ENCODE measurements around the gene PAM. TPM values are rescaled to one million over a fixed set of nuclear protein-coding genes. Genes with fewer than 3 reads are reported as not detected.

The PAM gene
- total and polyA plus RNA-seq, 2 donors from 2014 or later: 158 to 293 TPM

DNA sequence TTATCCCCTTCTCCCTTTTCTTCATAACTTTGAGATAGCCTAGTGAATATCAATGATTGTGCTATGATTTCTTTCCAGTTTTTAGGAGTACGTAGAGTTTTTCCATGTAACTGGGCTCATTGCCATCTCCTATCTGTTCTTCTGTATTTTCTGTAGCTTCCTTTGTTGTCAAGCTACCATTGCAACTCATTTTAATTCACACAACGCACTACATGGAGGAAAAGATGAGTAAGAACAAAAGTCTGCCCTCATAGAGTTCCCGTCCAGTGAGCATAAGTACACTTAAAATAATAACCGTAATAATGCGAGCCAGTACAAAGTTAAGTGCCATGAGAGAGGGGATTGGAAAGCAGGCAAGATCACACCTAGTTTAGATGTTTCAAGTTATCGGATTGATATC, 177.7 kb downstream of the PAM start:
- TF ChIP-seq, protein P1, sequence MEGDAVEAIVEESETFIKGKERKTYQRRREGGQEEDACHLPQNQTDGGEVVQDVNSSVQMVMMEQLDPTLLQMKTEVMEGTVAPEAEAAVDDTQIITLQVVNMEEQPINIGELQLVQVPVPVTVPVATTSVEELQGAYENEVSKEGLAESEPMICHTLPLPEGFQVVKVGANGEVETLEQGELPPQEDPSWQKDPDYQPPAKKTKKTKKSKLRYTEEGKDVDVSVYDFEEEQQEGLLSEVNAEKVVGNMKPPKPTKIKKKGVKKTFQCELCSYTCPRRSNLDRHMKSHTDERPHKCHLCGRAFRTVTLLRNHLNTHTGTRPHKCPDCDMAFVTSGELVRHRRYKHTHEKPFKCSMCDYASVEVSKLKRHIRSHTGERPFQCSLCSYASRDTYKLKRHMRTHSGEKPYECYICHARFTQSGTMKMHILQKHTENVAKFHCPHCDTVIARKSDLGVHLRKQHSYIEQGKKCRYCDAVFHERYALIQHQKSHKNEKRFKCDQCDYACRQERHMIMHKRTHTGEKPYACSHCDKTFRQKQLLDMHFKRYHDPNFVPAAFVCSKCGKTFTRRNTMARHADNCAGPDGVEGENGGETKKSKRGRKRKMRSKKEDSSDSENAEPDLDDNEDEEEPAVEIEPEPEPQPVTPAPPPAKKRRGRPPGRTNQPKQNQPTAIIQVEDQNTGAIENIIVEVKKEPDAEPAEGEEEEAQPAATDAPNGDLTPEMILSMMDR (IDR thresholded peaks at IDR 0.05; ENCODE audit: borderline replicate concordance, extremely low read depth, insufficient read depth): no peak
- no peaks in the 10 kb centered on the region for H3K9me3 ChIP-seq (ENCODE audit: control insufficient read depth in 2 of 3, insufficient read depth in 1 of 3, low read length in 3 of 3)
- no peak overlapping the region for H3K9ac ChIP-seq (ENCODE audit: low read length in 3 of 3)
- H3K4me1 ChIP-seq (ENCODE audit: control insufficient read depth in 2 of 3, insufficient read depth in 2 of 3, low read depth in 1 of 3, low read length in 3 of 3): no peaks in the 10 kb centered on the region
- intact Hi-C loops (cut with DNase I): no loop called here
- no peak for FAIRE-seq
- no peak overlapping the region for H3K27ac ChIP-seq (ENCODE audit: low read depth in 2 of 2, low read length in 2 of 2)
- H3K27me3 ChIP-seq (ENCODE audit: control insufficient read depth, insufficient read depth, low read length): no peaks in the 10 kb centered on the region
- no peaks in the 10 kb centered on the region for H3K36me3 ChIP-seq (ENCODE audit: control insufficient read depth in 2 of 3, insufficient read depth in 3 of 3, low read length in 3 of 3)
- no peak overlapping the region for H3K4me3 ChIP-seq (ENCODE audit: low read length in 3 of 3)
- no peak for DNase-seq

DNA sequence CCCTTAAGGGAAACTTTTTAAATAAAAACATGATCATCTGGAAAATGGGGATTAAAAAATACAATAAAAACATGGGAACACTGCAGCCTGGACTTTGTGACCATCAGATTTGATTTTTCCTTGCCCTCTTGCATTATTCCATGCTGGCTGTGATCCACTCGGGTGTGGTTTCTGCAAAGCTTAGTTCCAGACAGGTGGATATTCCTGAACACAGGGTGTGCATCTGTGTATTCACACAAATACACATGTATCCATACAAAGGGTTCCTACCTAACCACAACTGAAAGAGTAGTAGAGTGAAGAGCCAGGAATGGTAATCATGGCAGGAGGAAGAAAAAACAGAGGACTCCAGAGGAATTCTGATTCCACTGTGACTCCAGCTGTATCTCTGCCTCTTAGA, 178.2 kb downstream of the PAM start:
- H3K4me3 ChIP-seq (ENCODE audit: low read length in 3 of 3): no peak overlapping the region
- no peak overlapping the region for H3K27ac ChIP-seq (ENCODE audit: low read depth in 2 of 2, low read length in 2 of 2)
- no peaks in the 10 kb centered on the region for H3K27me3 ChIP-seq (ENCODE audit: control insufficient read depth, insufficient read depth, low read length)
- H3K36me3 ChIP-seq (ENCODE audit: control insufficient read depth in 2 of 3, insufficient read depth in 3 of 3, low read length in 3 of 3): no peaks in the 10 kb centered on the region
- intact Hi-C loops (cut with DNase I): no loop called here
- H3K9me3 ChIP-seq (ENCODE audit: control insufficient read depth in 2 of 3, insufficient read depth in 1 of 3, low read length in 3 of 3): no peaks in the 10 kb centered on the region
- H3K4me1 ChIP-seq (ENCODE audit: control insufficient read depth in 2 of 3, insufficient read depth in 2 of 3, low read depth in 1 of 3, low read length in 3 of 3): no peaks in the 10 kb centered on the region
- TF ChIP-seq, protein P1 (IDR thresholded peaks at IDR 0.05; ENCODE audit: borderline replicate concordance, extremely low read depth, insufficient read depth): no peak
- FAIRE-seq (no peak), DNase-seq (no peak)
- H3K9ac ChIP-seq (ENCODE audit: low read length in 3 of 3): no peak overlapping the region

DNA sequence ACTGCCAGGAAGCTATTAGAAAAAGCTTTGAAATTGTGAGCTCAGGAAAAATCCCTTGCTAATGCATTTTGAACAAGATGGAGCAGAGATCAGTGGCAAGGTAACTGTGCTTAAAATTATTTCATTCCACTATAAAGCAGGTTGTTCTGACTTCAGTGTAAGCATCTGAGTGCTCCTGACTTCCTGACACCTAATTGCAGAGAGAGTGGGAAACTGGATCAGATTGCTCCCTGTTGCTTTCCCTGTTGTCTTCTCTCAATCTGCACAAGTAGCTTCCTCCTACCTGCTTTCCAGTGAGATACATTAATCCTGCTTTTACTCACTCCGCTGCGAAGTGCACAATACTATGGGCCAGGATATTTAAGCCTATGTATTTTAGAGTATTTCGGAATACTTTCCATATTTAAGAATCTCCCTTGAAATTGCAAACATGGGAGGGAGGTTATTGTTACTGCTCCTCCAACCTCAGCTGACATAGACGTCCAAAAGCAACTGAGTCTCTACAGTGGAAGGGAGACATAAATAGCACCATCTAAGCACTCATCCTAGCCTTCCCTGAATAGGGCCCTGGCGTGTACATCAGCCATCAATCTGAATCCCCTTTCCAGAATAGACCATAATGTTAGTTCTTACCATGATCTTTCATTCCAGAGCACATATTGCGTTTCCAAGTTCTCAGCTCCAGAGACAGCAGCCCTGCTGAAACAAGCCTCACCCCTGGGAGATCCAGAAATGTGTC, 178.8 kb downstream of the PAM start:
- FAIRE-seq (no peak), DNase-seq (no peak)
- Histone ChIP-seq H3K9me3 (ENCODE audit: control insufficient read depth in 2 of 3, insufficient read depth in 1 of 3, low read length in 3 of 3) (no peaks in the 10 kb centered on the region), H3K27me3 (ENCODE audit: control insufficient read depth, insufficient read depth, low read length) (no peaks in the 10 kb centered on the region), H3K4me3 (ENCODE audit: low read length in 3 of 3) (no peak overlapping the region), H3K27ac (ENCODE audit: low read depth in 2 of 2, low read length in 2 of 2) (no peak overlapping the region), H3K9ac (ENCODE audit: low read length in 3 of 3) (no peak overlapping the region), H3K36me3 (ENCODE audit: control insufficient read depth in 2 of 3, insufficient read depth in 3 of 3, low read length in 3 of 3) (no peaks in the 10 kb centered on the region), H3K4me1 (ENCODE audit: control insufficient read depth in 2 of 3, insufficient read depth in 2 of 3, low read depth in 1 of 3, low read length in 3 of 3) (no peaks in the 10 kb centered on the region)
- intact Hi-C loops (cut with DNase I): no loop called here
- TF ChIP-seq, protein P1 (IDR thresholded peaks at IDR 0.05; ENCODE audit: borderline replicate concordance, extremely low read depth, insufficient read depth): no peak

DNA sequence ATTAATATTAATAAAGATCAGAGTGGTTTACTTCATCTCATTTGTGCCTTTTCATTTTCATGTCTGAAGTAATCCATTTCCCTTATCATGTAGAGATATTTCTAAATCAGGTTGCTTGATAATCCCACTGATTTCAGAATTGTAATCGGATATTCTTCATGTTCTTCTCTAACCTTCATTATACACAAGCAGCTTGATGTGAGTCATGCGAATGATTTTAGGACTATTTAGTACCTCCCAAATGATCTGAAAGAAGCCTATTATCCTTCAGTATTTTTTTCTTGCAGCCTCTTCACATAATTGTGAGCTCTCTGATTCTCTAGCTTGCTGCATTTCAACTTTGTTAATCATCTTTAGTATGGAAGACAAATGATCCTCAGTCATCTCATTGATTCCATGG, 182.8 kb downstream of the PAM start:
- FAIRE-seq: no peak
- no peak for DNase-seq
- TF ChIP-seq, protein P1 (IDR thresholded peaks at IDR 0.05; ENCODE audit: borderline replicate concordance, extremely low read depth, insufficient read depth): no peak
- no peaks in the 10 kb centered on the region for H3K36me3 ChIP-seq (ENCODE audit: control insufficient read depth in 2 of 3, insufficient read depth in 3 of 3, low read length in 3 of 3)
- H3K9ac ChIP-seq (ENCODE audit: low read length in 3 of 3): no peak overlapping the region
- no peak overlapping the region for H3K4me3 ChIP-seq (ENCODE audit: low read length in 3 of 3)
- H3K9me3 ChIP-seq (ENCODE audit: control insufficient read depth in 2 of 3, insufficient read depth in 1 of 3, low read length in 3 of 3): no peaks in the 10 kb centered on the region
- no peak overlapping the region for H3K27ac ChIP-seq (ENCODE audit: low read depth in 2 of 2, low read length in 2 of 2)
- H3K4me1 ChIP-seq (ENCODE audit: control insufficient read depth in 2 of 3, insufficient read depth in 2 of 3, low read depth in 1 of 3, low read length in 3 of 3): no peaks in the 10 kb centered on the region
- H3K27me3 ChIP-seq (ENCODE audit: control insufficient read depth, insufficient read depth, low read length): no peaks in the 10 kb centered on the region
- intact Hi-C loops (cut with DNase I): no loop called here

Measured in kidney (tissue), 14 donors.